OCI-M2 (cell line): ENCODE data around the gene PGRMC1.
A peak's percentile ranks its signal among the peaks of the same experiment; 100 is the strongest.
"Not testable (repeated sequence)": the region's sequence is repeated elsewhere in the genome, so short reads cannot be mapped to it uniquely, and the experiment has no call there.

Source experiments
- DNase-seq: peaks from one replicate; lab custom pipeline; 2025; ENCODE audit not compliant: unreplicated experiment; lab: John Stamatoyannopoulos, UW

PGRMC1 gene

GRCh38 chrX:119235872-119236622, at the start of gene PGRMC1:
Gene PGRMC1 (plus strand): TSS chrX:119236285. CDS start chrX:119236364, 79 bp downstream.
- peak; percentile 5 for DNase-seq

- DNase-seq, result no peak
These were observed 49.3 kb upstream of the PGRMC1 start for GRCh38 chrX:119186763-119187162.

GRCh38 chrX:119187298-119187697, 48.8 kb upstream of the PGRMC1 start:
- DNase-seq, result no peak

GRCh38 chrX:119189115-119189514, 47.0 kb upstream of the PGRMC1 start:
- DNase-seq, result no peak

- DNase-seq, result no peak
These were observed 46.5 kb upstream of the PGRMC1 start for GRCh38 chrX:119189595-119189994.

GRCh38 chrX:119190091-119190681, 45.9 kb upstream of the PGRMC1 start:
- DNase-seq, result no peak

- no peak for DNase-seq
These were observed 45.3 kb upstream of the PGRMC1 start for GRCh38 chrX:119190831-119191230.

- no peak for DNase-seq
These were observed 41.5 kb upstream of the PGRMC1 start for GRCh38 chrX:119194621-119195020.

GRCh38 chrX:119201570-119201969, 34.5 kb upstream of the PGRMC1 start:
- DNase-seq, result no peak

- no peak for DNase-seq
These were observed 29.9 kb upstream of the PGRMC1 start for GRCh38 chrX:119206203-119206602.

GRCh38 chrX:119207483-119207882, 28.6 kb upstream of the PGRMC1 start:
- DNase-seq, result not testable (repeated sequence)

- no peak for DNase-seq
These were observed 27.6 kb upstream of the PGRMC1 start for GRCh38 chrX:119208401-119209057.

GRCh38 chrX:119210931-119211648, 25.0 kb upstream of the PGRMC1 start:
- not testable (repeated sequence) for DNase-seq

- no peak for DNase-seq
These were observed 24.5 kb upstream of the PGRMC1 start for GRCh38 chrX:119211649-119212014.

GRCh38 chrX:119218198-119218597, 17.9 kb upstream of the PGRMC1 start:
- DNase-seq, result no peak

- no peak for DNase-seq
These were observed 13.2 kb upstream of the PGRMC1 start for GRCh38 chrX:119222932-119223331.

- no peak for DNase-seq
These were observed 12.3 kb upstream of the PGRMC1 start for GRCh38 chrX:119223783-119224182.

- DNase-seq, result no peak
These were observed 9.6 kb upstream of the PGRMC1 start for GRCh38 chrX:119226446-119226845.

- DNase-seq, result no peak
These were observed 7.4 kb upstream of the PGRMC1 start for GRCh38 chrX:119228512-119229252.

- no peak for DNase-seq
These were observed 6.9 kb upstream of the PGRMC1 start for GRCh38 chrX:119229253-119229615.

GRCh38 chrX:119230850-119231249, 5.2 kb upstream of the PGRMC1 start:
- DNase-seq, result no peak
